ENCODE data around the gene UGT1A7. TPM values are rescaled to one million over a fixed set of nuclear protein-coding genes. Genes with fewer than 3 reads are reported as not detected.
"Not testable (repeated sequence)": the region's sequence is repeated elsewhere in the genome, so short reads cannot be mapped to it uniquely, and the experiment has no call there.

The UGT1A7 gene
- not detected for total RNA-seq

DNA sequence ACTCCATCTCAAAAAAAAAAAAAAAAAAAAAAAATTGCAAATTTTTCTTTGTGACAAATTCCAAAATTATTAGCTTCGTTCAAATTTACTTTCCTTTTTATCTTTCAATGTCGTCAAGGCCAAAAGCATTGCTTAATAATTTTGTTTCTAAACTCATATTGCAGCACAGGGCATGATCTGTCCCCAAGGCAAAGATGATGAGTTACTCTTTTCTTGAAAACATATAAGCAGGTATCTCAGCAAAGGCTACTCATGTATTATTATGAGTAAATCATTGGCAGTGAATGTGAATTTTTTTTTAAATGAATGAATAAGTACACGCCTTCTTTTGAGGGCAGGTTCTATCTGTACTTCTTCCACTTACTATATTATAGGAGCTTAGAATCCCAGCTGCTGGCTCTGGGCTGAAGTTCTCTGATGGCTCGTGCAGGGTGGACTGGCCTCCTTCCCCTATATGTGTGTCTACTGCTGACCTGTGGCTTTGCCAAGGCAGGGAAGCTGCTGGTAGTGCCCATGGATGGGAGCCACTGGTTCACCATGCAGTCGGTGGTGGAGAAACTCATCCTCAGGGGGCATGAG is at the start of gene UGT1A7:
Gene UGT1A7, plus strand, starts transcription at position 381 of the 579 bp plus-strand sequence. Its CDS starts 37 bp downstream, at position 418.
- Mint-ChIP-seq H3K36me3 (ENCODE audit: insufficient read depth in 2 of 2) (no peaks in the 10 kb centered on the region), H3K4me1 (ENCODE audit: low read depth) (no peaks in the 10 kb centered on the region), H3K4me3 (no peak within 1 kb of the TSS), H3K27me3 (ENCODE audit: low read depth) (peaks cover 10% of the 10 kb centered on the region), H3K9me3 (no peaks in the 10 kb centered on the region), H3K27ac (no peak within 1 kb of the TSS)
- ATAC-seq (replicated peaks in 1 of 2) (no peak), DNase-seq (no peak)

DNA sequence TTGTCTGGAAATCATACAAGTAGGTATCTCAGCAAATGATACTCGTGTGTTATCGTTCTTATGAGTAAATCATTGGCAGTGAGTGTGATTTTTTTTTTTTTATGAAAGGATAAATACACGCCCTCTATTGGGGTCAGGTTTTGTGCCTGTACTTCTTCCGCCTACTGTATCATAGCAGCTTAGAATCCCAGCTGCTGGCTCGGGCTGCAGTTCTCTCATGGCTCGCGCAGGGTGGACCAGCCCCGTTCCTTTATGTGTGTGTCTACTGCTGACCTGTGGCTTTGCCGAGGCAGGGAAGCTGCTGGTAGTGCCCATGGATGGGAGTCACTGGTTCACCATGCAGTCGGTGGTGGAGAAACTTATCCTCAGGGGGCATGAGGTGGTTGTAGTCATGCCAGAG is 45.4 kb upstream of the UGT1A7 start, which contains the start of gene UGT1A10:
Gene UGT1A10, plus strand, starts transcription at position 143 of the 400 bp plus-strand sequence. Its CDS starts 75 bp downstream, at position 218.
- H3K27ac Mint-ChIP-seq; H3K36me3 Mint-ChIP-seq (ENCODE audit: insufficient read depth in 2 of 2); H3K4me1 Mint-ChIP-seq (ENCODE audit: low read depth); H3K9me3 Mint-ChIP-seq; ATAC-seq (replicated peaks in 1 of 2); H3K4me3 Mint-ChIP-seq; DNase-seq: not testable (repeated sequence)
- H3K27me3 Mint-ChIP-seq (ENCODE audit: low read depth): peaks cover 21% of the 10 kb centered on the region

DNA sequence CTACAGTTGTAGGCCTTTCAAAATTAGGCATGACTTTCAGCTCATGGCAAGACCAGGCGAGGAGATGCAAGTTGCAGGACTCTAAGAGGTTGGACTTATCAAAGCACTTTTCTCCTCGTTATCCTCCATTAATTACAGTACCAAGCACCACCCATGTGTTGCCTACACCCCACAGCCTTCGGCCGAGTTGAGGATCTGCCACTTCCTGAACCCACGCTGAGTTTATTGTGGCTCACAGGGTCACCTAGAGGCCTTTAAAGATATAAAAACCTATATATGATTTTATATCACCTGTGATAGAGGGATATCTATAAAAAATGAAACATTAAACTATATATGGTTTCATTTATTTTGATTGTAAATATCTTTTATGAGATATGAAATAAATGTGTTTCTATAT is 42.9 kb upstream of the UGT1A7 start:
- H3K27ac Mint-ChIP-seq: no peak overlapping the region
- ATAC-seq (replicated peaks in 1 of 2) (no peak), DNase-seq (no peak)
- no peaks in the 10 kb centered on the region for H3K36me3 Mint-ChIP-seq (ENCODE audit: insufficient read depth in 2 of 2)
- H3K27me3 Mint-ChIP-seq (ENCODE audit: low read depth): peaks cover 21% of the 10 kb centered on the region
- H3K4me3 Mint-ChIP-seq: no peak overlapping the region
- H3K4me1 Mint-ChIP-seq (ENCODE audit: low read depth): peaks cover 8% of the 10 kb centered on the region
- H3K9me3 Mint-ChIP-seq: no peaks in the 10 kb centered on the region

DNA sequence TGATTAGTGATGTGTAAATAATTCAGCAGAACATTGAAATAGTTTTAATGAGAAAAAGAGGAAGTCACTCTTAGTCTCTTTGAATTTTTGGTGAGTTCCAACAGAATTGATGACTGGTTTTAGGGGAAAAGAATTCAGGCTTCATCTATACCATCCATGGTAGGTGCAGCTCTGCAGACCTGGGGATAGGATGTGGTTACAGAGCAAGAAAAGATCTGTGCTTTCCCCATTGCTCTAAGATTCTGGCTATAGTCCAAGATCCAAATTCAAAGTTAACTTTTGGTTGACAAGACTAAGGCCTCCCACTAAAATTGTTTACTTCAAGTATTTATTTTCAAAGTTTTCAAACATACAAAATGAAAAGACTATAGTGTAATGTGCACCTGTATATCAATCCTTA is 41.8 kb upstream of the UGT1A7 start:
- no peak overlapping the region for H3K27ac Mint-ChIP-seq
- peaks cover 16% of the 10 kb centered on the region for H3K27me3 Mint-ChIP-seq (ENCODE audit: low read depth)
- ATAC-seq (replicated peaks in 1 of 2): no peak
- DNase-seq: no peak
- H3K36me3 Mint-ChIP-seq (ENCODE audit: insufficient read depth in 2 of 2): no peaks in the 10 kb centered on the region
- H3K9me3 Mint-ChIP-seq: no peaks in the 10 kb centered on the region
- H3K4me3 Mint-ChIP-seq: no peak overlapping the region
- peaks cover 8% of the 10 kb centered on the region for H3K4me1 Mint-ChIP-seq (ENCODE audit: low read depth)

DNA sequence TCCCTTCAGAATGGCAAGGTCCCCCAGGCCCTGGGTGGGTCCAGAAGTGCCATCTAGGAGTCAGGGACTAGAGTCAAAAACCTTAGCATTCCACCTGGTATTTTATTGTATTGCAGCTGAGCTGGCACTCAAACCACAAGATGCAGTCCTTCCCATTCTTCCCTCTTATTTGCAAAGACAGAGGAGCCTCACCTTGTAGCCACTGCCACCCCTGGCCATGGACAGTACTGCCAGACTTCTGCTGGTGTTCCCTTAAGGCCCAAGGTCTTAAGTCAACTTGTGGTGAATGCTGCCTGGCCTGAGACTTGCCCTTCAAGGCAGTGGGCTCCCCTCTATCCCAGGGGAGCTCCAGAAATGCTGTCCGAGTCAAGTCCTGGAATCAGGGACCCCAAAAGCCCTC is 38.6 kb upstream of the UGT1A7 start:
- peaks cover 7 to 8% of the 10 kb centered on the region in 2 donors for H3K36me3 Mint-ChIP-seq (ENCODE audit: insufficient read depth in 2 of 2)
- peaks cover 6 to 12% of the 10 kb centered on the region in 2 donors for H3K9me3 Mint-ChIP-seq
- peaks cover 8% of the 10 kb centered on the region for H3K4me1 Mint-ChIP-seq (ENCODE audit: low read depth)
- H3K4me3 Mint-ChIP-seq: no peak overlapping the region
- no peak for ATAC-seq (replicated peaks in 1 of 2)
- H3K27ac Mint-ChIP-seq: no peak overlapping the region
- no peak for DNase-seq
- no peaks in the 10 kb centered on the region for H3K27me3 Mint-ChIP-seq (ENCODE audit: low read depth)

DNA sequence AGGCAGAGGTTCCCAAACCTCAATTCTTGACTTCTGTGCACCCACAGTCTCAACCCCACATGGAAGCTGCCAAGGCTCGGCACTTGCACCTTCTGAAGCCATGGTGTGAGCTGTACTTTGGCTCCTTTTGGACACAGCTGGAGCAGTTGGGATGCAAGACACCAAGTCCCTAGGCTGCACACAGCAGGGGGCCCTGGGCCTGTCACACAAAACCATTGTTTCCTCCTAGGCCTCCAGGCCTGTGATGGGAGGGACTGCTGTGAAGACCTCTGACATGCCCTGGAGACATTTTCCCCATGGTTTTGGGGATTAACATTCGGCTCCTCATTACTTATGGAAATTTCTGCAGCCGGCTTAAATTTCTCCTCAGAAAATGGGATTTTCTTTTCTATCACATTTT is 35.7 kb upstream of the UGT1A7 start:
- not testable (repeated sequence) for H3K36me3 Mint-ChIP-seq (ENCODE audit: insufficient read depth in 2 of 2); H3K4me1 Mint-ChIP-seq (ENCODE audit: low read depth); ATAC-seq (replicated peaks in 1 of 2); H3K4me3 Mint-ChIP-seq; H3K27me3 Mint-ChIP-seq (ENCODE audit: low read depth); H3K27ac Mint-ChIP-seq; DNase-seq
- H3K9me3 Mint-ChIP-seq: peaks cover 6 to 12% of the 10 kb centered on the region in 2 donors

DNA sequence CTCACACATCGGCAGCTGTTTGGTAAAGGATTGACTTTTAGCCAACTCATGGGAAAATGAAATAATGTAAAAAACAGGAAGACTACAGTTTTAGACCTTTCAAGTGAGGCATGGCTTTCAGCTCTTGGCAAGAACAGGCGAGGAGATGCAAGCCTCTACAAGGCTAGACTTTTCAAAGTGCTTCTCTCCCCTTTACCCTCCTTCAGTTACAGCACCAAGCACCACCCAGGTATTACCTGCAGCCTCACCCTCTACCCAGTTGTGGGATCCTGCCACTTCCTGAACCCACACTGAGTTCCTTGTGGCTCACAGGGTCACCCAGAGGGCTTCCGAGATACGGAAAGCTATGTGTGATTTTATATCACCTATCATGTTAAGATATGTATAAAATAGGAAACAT is 30.7 kb upstream of the UGT1A7 start:
- Mint-ChIP-seq H3K4me3 (no peak overlapping the region), H3K27me3 (ENCODE audit: low read depth) (peaks cover 25% of the 10 kb centered on the region), H3K27ac (no peak overlapping the region), H3K9me3 (peaks cover 6 to 12% of the 10 kb centered on the region in 2 donors), H3K4me1 (ENCODE audit: low read depth) (no peaks in the 10 kb centered on the region), H3K36me3 (ENCODE audit: insufficient read depth in 2 of 2) (peaks cover 7 to 8% of the 10 kb centered on the region in 2 donors)
- DNase-seq (no peak), ATAC-seq (replicated peaks in 1 of 2) (no peak)

DNA sequence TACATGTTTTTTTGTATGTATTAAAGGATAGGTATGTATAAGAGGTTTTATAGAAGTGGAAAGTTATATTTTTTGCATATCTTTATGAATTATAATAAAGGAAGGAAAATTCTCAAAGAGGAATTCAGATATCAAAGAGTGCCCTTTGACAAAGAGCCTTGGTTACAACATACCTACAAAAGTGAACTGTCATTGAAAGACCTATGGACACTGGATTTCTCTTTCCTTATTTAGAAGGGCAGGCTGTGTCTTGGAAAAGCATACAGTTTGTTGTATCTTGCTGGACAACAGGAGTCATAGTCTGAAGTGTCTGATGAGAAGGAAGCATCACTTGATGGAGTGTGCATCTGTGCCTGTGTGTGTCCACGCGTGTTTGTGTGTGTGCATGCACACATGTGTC is 30.3 kb upstream of the UGT1A7 start:
- Mint-ChIP-seq H3K27me3 (ENCODE audit: low read depth) (peaks cover 25% of the 10 kb centered on the region), H3K36me3 (ENCODE audit: insufficient read depth in 2 of 2) (peaks cover 5% of the 10 kb centered on the region in 2 donors), H3K4me3 (no peak overlapping the region), H3K27ac (no peak overlapping the region), H3K9me3 (peaks cover 4 to 10% of the 10 kb centered on the region in 2 donors), H3K4me1 (ENCODE audit: low read depth) (peaks cover 4% of the 10 kb centered on the region)
- DNase-seq (no peak), ATAC-seq (replicated peaks in 1 of 2) (no peak)

DNA sequence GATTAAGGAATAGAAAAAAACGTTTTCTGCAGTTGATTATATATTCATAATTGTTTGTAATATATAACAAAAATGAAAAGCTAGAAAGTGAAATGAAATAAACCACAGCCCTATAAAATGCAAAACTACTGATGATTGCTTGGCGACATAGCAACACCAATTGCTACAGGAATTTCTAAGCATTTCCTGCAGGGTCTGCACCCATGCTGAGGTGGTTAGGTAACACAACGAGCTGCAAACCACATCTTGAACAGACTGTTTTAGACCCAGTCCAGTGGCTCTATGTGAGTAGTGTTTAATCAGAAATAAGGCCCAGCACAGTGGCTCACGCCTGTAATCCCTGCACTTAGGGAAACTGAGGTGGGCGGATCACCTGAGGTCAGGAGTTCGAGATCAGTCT is 27.2 kb upstream of the UGT1A7 start:
- no peaks in the 10 kb centered on the region for H3K9me3 Mint-ChIP-seq
- H3K27ac Mint-ChIP-seq: no peak overlapping the region
- H3K27me3 Mint-ChIP-seq (ENCODE audit: low read depth): peaks cover 31% of the 10 kb centered on the region
- no peak for ATAC-seq (replicated peaks in 1 of 2)
- H3K4me3 Mint-ChIP-seq: no peak overlapping the region
- H3K36me3 Mint-ChIP-seq (ENCODE audit: insufficient read depth in 2 of 2): no peaks in the 10 kb centered on the region
- H3K4me1 Mint-ChIP-seq (ENCODE audit: low read depth): peaks cover 8% of the 10 kb centered on the region
- no peak for DNase-seq

DNA sequence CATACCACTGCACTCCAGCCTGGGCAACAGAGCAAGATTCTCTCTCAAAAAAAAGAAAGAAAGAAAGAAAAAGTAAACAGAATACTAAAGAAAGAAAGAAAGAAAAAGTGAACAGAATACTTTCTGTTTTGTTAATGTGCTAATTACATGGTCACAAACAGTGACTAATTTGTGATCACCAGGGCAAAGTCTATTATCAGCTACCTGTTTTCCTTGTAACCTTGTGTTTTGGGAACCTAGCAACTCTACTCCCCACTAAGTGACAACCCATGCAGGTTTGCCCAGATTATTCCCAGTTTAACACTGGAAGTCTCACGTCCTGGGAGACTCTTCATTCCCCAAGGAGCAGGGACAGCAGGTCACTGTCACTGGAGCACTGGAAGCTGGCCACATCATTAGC is 26.7 kb upstream of the UGT1A7 start:
- H3K9me3 Mint-ChIP-seq: no peaks in the 10 kb centered on the region
- ATAC-seq (replicated peaks in 1 of 2): no peak
- peaks cover 8% of the 10 kb centered on the region for H3K4me1 Mint-ChIP-seq (ENCODE audit: low read depth)
- H3K27me3 Mint-ChIP-seq (ENCODE audit: low read depth): peaks cover 36% of the 10 kb centered on the region
- H3K27ac Mint-ChIP-seq: no peak overlapping the region
- H3K4me3 Mint-ChIP-seq: no peak overlapping the region
- no peak for DNase-seq
- no peaks in the 10 kb centered on the region for H3K36me3 Mint-ChIP-seq (ENCODE audit: insufficient read depth in 2 of 2)

DNA sequence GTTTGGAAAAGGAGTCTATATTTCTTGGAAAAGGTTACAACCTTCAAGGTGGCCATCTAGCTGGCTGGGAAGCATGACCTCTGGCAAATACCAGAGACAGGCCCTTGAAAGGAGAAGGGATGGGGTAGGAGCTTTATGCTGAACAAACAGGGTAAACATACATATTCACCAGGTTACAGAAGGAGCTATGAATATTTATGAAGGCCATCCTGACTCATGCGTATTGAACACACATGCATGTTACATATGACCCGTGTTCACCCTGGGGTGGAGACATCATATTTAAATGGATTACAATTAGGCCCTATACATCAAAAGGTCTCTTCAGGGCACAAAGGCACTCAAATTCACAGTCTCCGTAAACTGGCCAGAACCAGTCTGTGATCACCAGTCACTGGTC is 25.8 kb upstream of the UGT1A7 start:
- H3K36me3 Mint-ChIP-seq (ENCODE audit: insufficient read depth in 2 of 2); H3K27ac Mint-ChIP-seq; DNase-seq; H3K4me3 Mint-ChIP-seq; H3K9me3 Mint-ChIP-seq; H3K4me1 Mint-ChIP-seq (ENCODE audit: low read depth); ATAC-seq (replicated peaks in 1 of 2): not testable (repeated sequence)
- peaks cover 36% of the 10 kb centered on the region for H3K27me3 Mint-ChIP-seq (ENCODE audit: low read depth)

DNA sequence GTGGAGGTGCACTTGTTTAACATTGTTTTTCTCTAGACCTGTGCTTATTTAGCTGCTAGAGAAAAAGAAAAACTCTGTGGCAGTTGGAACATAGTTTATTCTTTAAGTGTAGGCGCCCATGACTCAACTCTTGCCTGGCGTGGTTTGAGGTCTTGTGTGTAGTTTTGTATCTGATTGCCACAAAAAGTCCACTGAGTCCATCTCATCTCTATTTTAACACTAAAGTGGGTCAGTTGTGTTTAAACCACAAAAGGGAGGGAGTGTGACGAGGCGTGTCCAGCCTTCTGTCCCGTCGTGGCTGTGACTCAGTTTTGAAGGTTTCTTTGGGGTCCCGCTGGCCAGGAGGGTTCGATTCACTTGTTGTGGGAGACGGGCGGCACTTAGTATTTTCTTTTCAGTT is 25.3 kb upstream of the UGT1A7 start:
- peak in 1 of 2 donors; percentile 12 for DNase-seq
- ATAC-seq (replicated peaks in 1 of 2): peak in 1 of 2 donors; percentile 19
- H3K27me3 Mint-ChIP-seq (ENCODE audit: low read depth): peaks cover 36% of the 10 kb centered on the region

DNA sequence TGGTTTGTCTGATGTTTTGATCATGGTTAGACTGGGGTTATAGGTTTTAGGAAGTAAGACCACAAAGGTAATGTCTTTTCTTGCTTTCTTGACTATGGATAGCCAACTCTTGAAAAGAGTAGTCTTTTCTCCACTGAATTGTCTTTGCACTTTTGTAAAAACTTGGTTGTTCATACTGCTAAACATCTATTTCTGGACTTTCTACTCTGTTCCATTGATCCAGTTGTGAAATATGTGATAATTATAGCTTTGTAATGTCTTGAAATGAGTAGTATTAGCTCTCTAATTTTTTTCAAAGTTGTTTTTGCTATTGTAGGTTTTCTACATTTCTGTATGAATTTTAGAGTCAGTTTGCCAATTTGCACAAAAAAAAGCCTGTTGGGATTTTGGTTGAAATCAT is 23.1 kb upstream of the UGT1A7 start:
- Mint-ChIP-seq H3K27me3 (ENCODE audit: low read depth) (peaks cover 23% of the 10 kb centered on the region), H3K4me1 (ENCODE audit: low read depth) (peaks cover 8% of the 10 kb centered on the region), H3K36me3 (ENCODE audit: insufficient read depth in 2 of 2) (no peaks in the 10 kb centered on the region), H3K9me3 (no peaks in the 10 kb centered on the region), H3K4me3 (no peak overlapping the region), H3K27ac (no peak overlapping the region)
- ATAC-seq (replicated peaks in 1 of 2): no peak
- DNase-seq: no peak

More for the DNA sequence above, 25.3 kb upstream of the UGT1A7 start:
- H3K4me1 Mint-ChIP-seq (ENCODE audit: low read depth): peaks cover 8% of the 10 kb centered on the region
- H3K4me3 Mint-ChIP-seq: no peak overlapping the region
- H3K9me3 Mint-ChIP-seq: no peaks in the 10 kb centered on the region
- H3K36me3 Mint-ChIP-seq (ENCODE audit: insufficient read depth in 2 of 2): no peaks in the 10 kb centered on the region
- no peak overlapping the region for H3K27ac Mint-ChIP-seq

DNA sequence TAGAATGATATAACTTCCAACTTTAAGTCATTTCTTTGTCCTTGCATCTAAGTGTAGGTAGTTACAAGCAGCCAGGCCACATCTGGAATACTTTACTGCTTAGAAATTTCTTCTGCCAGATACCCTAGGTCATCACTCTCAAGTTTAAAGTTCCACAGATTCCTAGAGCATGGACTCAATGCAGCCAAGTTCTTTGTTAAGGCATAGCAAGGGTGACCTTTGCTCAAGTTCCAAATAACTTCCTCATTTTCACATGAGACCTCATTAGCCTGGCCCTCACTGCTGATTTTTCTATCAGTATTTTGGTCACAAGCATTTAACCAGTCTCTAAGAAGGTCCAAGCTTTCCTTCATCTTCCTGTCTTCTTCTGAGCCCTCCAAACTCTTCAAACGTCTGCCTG is 17.8 kb upstream of the UGT1A7 start:
- DNase-seq (no peak), ATAC-seq (replicated peaks in 1 of 2) (no peak)
- Mint-ChIP-seq H3K9me3 (peaks cover 2 to 6% of the 10 kb centered on the region in 2 donors), H3K36me3 (ENCODE audit: insufficient read depth in 2 of 2) (no peaks in the 10 kb centered on the region), H3K27ac (no peak overlapping the region), H3K4me1 (ENCODE audit: low read depth) (no peaks in the 10 kb centered on the region), H3K27me3 (ENCODE audit: low read depth) (peaks cover 16% of the 10 kb centered on the region), H3K4me3 (no peak overlapping the region)

Data from activated T-cell treated with anti-CD3 and anti-CD28 coated beads, Interleukin-2, amount 50 U/mL, for 72 hours (primary cell).